GM18520 (cell line): ENCODE data around the gene TFDP2.
"Not testable (repeated sequence)": the region's sequence is repeated elsewhere in the genome, so short reads cannot be mapped to it uniquely, and the experiment has no call there.

Experiments used
- ATAC-seq: cut with Tn5 transposase; IDR thresholded peaks from one replicate; pipeline ENCODE4 v1.9.1; 2021; ENCODE audit not compliant: unreplicated experiment

TFDP2 gene

GRCh38 chr3:142027300-142027699, 122.0 kb downstream of the TFDP2 start:
- no peak for ATAC-seq

- no peak for ATAC-seq
Observed at GRCh38 chr3:142026333-142026732, 123.0 kb downstream of the TFDP2 start.

- no peak for ATAC-seq
Observed at GRCh38 chr3:142022381-142022780, 127.0 kb downstream of the TFDP2 start.

GRCh38 chr3:142021127-142021526, 128.2 kb downstream of the TFDP2 start:
- no peak for ATAC-seq

- peak; percentile 71 for ATAC-seq
Observed at GRCh38 chr3:142019794-142020320, 129.5 kb downstream of the TFDP2 start.

GRCh38 chr3:142013993-142014392, 135.4 kb downstream of the TFDP2 start:
- no peak for ATAC-seq

GRCh38 chr3:142013326-142013980, 135.9 kb downstream of the TFDP2 start:
- ATAC-seq, result no peak

GRCh38 chr3:142009029-142009428, 140.3 kb downstream of the TFDP2 start:
- no peak for ATAC-seq

- no peak for ATAC-seq
Observed at GRCh38 chr3:142007710-142008399, 141.5 kb downstream of the TFDP2 start.

- not testable (repeated sequence) for ATAC-seq
Observed at GRCh38 chr3:142004957-142005356, 144.4 kb downstream of the TFDP2 start.

GRCh38 chr3:142004025-142004424, 145.3 kb downstream of the TFDP2 start:
- ATAC-seq, result no peak

- ATAC-seq, result no peak
Observed at GRCh38 chr3:142003291-142003690, 146.1 kb downstream of the TFDP2 start.

GRCh38 chr3:142000325-142000870, 148.9 kb downstream of the TFDP2 start:
- no peak for ATAC-seq

GRCh38 chr3:141998669-141999290, 150.6 kb downstream of the TFDP2 start:
- ATAC-seq, result no peak

- no peak for ATAC-seq
Observed at GRCh38 chr3:141996437-141996836, 152.9 kb downstream of the TFDP2 start.

- ATAC-seq, result no peak
Observed at GRCh38 chr3:141994856-141995255, 154.5 kb downstream of the TFDP2 start.

GRCh38 chr3:141992512-141992911, 156.8 kb downstream of the TFDP2 start:
- peak; percentile 63 for ATAC-seq

- ATAC-seq, result no peak
Observed at GRCh38 chr3:141986548-141987107, 162.7 kb downstream of the TFDP2 start.

GRCh38 chr3:141981084-141981483, 168.3 kb downstream of the TFDP2 start:
- no peak for ATAC-seq

- no peak for ATAC-seq
Observed at GRCh38 chr3:141979050-141979671, 170.2 kb downstream of the TFDP2 start.

- not testable (repeated sequence) for ATAC-seq
Observed at GRCh38 chr3:141974777-141975176, 174.6 kb downstream of the TFDP2 start.
